ENCODE data around the gene ATP2B2.

DNA sequence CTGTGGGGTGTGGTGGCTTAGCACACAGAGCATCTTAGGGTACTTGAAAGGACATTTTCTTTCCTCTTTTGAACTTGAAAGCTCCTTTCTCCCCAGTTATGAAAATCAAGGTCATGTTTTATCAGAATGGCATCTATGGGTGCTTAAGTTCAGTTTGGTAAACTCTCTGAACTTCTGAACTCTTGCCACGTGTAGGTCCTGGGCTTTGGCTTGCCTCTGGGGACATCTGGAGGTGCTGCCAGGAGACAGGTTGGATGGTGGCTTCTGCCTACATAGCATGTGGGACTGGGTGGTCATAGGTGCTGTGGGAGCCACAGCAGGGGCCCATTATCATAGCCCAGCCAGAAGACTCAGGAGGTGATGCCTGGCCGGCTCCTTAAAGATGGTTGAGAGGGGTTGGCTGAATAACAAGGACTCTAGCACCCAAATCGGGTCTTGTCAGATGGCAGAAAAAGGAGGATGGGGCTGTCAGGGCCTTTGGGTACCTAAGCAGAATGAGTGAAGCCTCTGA is 228.2 kb downstream of the ATP2B2 start:
- TF ChIP-seq ZFP30 (CRISPR knock-in tag; IDR thresholded peaks at IDR 0.05) (no peak), CREB5 (CRISPR knock-in tag; IDR thresholded peaks at IDR 0.05; ENCODE audit: low read depth) (no peak), RARB (CRISPR knock-in tag; IDR thresholded peaks at IDR 0.05) (no peak), OSR1 (CRISPR knock-in tag; IDR thresholded peaks at IDR 0.05) (no peak), BACH2 (CRISPR knock-in tag; IDR thresholded peaks at IDR 0.05; ENCODE audit: borderline replicate concordance) (no peak), ARNTL (CRISPR knock-in tag; IDR thresholded peaks at IDR 0.05; ENCODE audit: borderline replicate concordance, low read depth) (no peak), TCF4 (CRISPR knock-in tag; IDR thresholded peaks at IDR 0.05; ENCODE audit: borderline replicate concordance) (no peak), ZC3H10 (CRISPR knock-in tag; IDR thresholded peaks at IDR 0.05) (no peak), ZNF565 (CRISPR knock-in tag; conservative IDR thresholded peaks at IDR 0.05; ENCODE audit: low read depth) (no peak)
- TF ChIP-seq, protein P1, sequence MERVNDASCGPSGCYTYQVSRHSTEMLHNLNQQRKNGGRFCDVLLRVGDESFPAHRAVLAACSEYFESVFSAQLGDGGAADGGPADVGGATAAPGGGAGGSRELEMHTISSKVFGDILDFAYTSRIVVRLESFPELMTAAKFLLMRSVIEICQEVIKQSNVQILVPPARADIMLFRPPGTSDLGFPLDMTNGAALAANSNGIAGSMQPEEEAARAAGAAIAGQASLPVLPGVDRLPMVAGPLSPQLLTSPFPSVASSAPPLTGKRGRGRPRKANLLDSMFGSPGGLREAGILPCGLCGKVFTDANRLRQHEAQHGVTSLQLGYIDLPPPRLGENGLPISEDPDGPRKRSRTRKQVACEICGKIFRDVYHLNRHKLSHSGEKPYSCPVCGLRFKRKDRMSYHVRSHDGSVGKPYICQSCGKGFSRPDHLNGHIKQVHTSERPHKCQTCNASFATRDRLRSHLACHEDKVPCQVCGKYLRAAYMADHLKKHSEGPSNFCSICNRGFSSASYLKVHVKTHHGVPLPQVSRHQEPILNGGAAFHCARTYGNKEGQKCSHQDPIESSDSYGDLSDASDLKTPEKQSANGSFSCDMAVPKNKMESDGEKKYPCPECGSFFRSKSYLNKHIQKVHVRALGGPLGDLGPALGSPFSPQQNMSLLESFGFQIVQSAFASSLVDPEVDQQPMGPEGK (CRISPR knock-in tag; IDR thresholded peaks at IDR 0.05; ENCODE audit: borderline replicate concordance) = no peak

Measured in SK-N-SH treated with all-trans-retinoic acid at 6 μM for 48 hours (cell line).